Head of caudate nucleus (tissue), 42 donors: ENCODE data around the gene ZNF76.
A peak's percentile ranks its signal among the peaks of the same experiment; 100 is the strongest.

ENCODE experiments used
- DNase-seq, 42 donors: peaks; one replicate each; pipeline versions ENCODE4 v3.0.0 to v3.0.0-alpha.2; 2020 to 2021; ENCODE audit warnings: mixed read lengths in 7 of 42
- intact Hi-C: fragments of 100-400 bp; cut with DNase I; formaldehyde crosslinking; loops from one replicate; pipeline ENCODE4 v1.15.0; 2022

The ZNF76 gene

GRCh38 chr6:35259194-35259947 lies at the start of gene ZNF76:
ZNF76 (plus strand) TSS chr6:35259735; CDS start chr6:35281152, 21,417 bp downstream.
- intact Hi-C loops, result no loop called here
- DNase-seq, result peak; percentile 94 to 99 (median 98)

- intact Hi-C loops, result no loop called here
- DNase-seq, result peak in 14 of 42 donors; percentile 7 to 46 (median 20)
Observed at GRCh38 chr6:35213298-35213791, 46.2 kb upstream of the ZNF76 start.

- intact Hi-C loops, result no loop called here
- peak in 24 of 42 donors; percentile 14 to 51 (median 22) for DNase-seq
Observed at GRCh38 chr6:35213824-35214756, 45.4 kb upstream of the ZNF76 start, which contains the start of gene SCUBE3. SCUBE3 (plus strand) TSS chr6:35213956; CDS start chr6:35214419, 463 bp downstream.

GRCh38 chr6:35214869-35215664 lies 44.5 kb upstream of the ZNF76 start:
- intact Hi-C loops, result no loop called here
- DNase-seq, result no peak

- no peak for DNase-seq
- intact Hi-C loops, result no loop called here
Observed at GRCh38 chr6:35215665-35216411, 43.7 kb upstream of the ZNF76 start.

GRCh38 chr6:35216412-35216732 lies 43.2 kb upstream of the ZNF76 start:
- DNase-seq, result no peak
- intact Hi-C loops, result no loop called here

- intact Hi-C loops, result no loop called here
- no peak for DNase-seq
Observed at GRCh38 chr6:35216851-35217811, 42.4 kb upstream of the ZNF76 start.

- intact Hi-C loops, result no loop called here
- DNase-seq, result no peak
Observed at GRCh38 chr6:35218021-35218420, 41.5 kb upstream of the ZNF76 start.

GRCh38 chr6:35218456-35218855 lies 41.1 kb upstream of the ZNF76 start:
- DNase-seq, result no peak
- intact Hi-C loops, result no loop called here

GRCh38 chr6:35219683-35220326 lies 39.7 kb upstream of the ZNF76 start:
- intact Hi-C loops, result no loop called here
- DNase-seq, result no peak

GRCh38 chr6:35220711-35221110 lies 38.8 kb upstream of the ZNF76 start:
- intact Hi-C loops, result no loop called here

GRCh38 chr6:35223396-35223795 lies 36.1 kb upstream of the ZNF76 start:
- intact Hi-C loops, result no loop called here
- DNase-seq, result no peak

More at GRCh38 chr6:35220711-35221110, 38.8 kb upstream of the ZNF76 start:
- no peak for DNase-seq

- no peak for DNase-seq
- intact Hi-C loops, result no loop called here
Observed at GRCh38 chr6:35224720-35225119, 34.8 kb upstream of the ZNF76 start.

- intact Hi-C loops, result no loop called here
- no peak for DNase-seq
Observed at GRCh38 chr6:35228481-35228880, 31.1 kb upstream of the ZNF76 start.

GRCh38 chr6:35229304-35229703 lies 30.2 kb upstream of the ZNF76 start:
- intact Hi-C loops, result no loop called here
- no peak for DNase-seq

- intact Hi-C loops, result no loop called here
- DNase-seq, result no peak
Observed at GRCh38 chr6:35230498-35230897, 29.0 kb upstream of the ZNF76 start.

GRCh38 chr6:35230950-35231349 lies 28.6 kb upstream of the ZNF76 start:
- DNase-seq, result peak in 39 of 42 donors; percentile 8 to 67 (median 41)
- intact Hi-C loops, result no loop called here
